GM18507 (cell line): ENCODE data around the gene GUCY2D.

ENCODE experiments used
- DNase-seq: peaks from one replicate; pipeline ENCODE4 v3.0.0; 2011; ENCODE audit warnings: low read depth; ENCODE audit not compliant: insufficient read length; ENCODE audit errors: extremely low spot score
- FAIRE-seq: peaks from 2 replicates; lab custom pipeline; 2011; peaks lifted over from hg19 to GRCh38; lab: Jason Lieb, UNC

GUCY2D gene

GRCh38 chr17:7989781-7990655, 12.4 kb upstream of the GUCY2D start:
- FAIRE-seq: peak; percentile 95
- DNase-seq: peak; percentile 75

DNA sequence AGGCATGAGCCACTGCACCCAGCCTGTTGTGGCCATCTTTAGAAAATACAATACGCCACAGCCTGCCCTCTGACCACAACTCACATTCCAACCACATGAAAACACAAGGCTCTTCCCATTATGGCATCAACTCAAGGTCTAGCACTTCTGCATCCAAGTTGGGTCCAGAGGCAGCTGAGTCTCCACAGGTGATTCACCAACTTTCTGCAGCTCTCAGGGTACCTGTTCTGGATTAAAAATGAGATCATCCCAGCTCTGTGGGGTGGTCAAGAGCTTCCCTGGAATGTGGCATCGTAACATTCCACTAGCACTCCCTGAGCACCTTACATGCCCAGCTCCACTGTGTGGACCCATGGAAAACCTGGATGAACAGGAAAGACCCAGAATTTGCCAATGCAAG, 9.9 kb upstream of the GUCY2D start:
- no peak for FAIRE-seq
- DNase-seq: no peak

DNA sequence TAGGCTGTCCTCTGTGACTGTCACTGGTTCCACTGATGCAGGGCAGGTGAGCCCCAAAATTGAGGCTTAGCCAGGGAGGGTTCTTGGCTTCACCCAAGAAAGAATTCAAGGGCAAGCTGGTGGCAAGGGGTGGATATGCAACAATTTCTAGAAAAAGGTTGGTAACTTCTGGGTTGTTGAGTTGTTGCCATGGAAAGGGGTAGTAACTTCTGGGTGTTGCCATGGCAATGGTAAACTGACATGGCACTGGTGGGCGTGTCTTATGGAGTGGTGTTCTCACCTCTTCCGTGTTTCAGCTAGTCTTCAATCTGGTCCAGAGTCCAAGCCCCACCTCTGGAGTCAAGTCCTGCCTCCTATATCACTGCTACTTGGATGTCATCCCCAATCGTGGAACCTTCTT, 9.5 kb upstream of the GUCY2D start:
- FAIRE-seq: no peak
- no peak for DNase-seq

DNA sequence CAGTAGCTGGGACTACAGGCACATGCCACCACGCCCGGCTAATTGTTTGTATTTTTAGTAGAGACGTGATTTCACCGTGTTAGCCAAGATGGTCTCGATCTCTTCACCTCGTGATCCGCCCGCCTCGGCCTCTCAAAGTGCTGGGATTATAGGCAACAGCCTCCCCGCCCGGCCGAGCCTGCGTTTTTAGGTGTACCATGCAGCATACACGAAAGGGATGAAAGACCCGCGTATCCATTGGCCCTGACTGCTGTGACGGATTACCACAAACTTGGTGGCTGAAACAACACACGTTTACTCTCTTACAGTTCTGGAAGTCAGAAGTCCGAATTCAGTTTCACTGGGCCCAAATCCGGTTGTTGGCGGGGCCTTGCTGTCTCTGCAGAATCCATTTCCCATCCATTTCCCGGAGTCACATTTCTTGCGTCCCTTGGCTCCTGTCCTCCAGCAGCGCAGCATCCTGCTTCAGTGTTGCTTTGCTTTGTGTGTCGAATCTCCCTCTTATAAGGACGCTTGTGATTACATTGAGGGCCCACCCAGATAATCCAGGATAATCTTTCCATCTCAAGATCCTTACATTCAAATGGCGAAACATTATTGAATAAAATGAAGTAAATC, 8.3 kb upstream of the GUCY2D start:
- no peak for DNase-seq

GRCh38 chr17:7995724-7996123, 6.7 kb upstream of the GUCY2D start:
- FAIRE-seq (no peak), DNase-seq (no peak)

More for the DNA sequence above, 8.3 kb upstream of the GUCY2D start:
- FAIRE-seq: no peak

GRCh38 chr17:7997186-7997585, 5.2 kb upstream of the GUCY2D start:
- FAIRE-seq (no peak), DNase-seq (no peak)

DNA sequence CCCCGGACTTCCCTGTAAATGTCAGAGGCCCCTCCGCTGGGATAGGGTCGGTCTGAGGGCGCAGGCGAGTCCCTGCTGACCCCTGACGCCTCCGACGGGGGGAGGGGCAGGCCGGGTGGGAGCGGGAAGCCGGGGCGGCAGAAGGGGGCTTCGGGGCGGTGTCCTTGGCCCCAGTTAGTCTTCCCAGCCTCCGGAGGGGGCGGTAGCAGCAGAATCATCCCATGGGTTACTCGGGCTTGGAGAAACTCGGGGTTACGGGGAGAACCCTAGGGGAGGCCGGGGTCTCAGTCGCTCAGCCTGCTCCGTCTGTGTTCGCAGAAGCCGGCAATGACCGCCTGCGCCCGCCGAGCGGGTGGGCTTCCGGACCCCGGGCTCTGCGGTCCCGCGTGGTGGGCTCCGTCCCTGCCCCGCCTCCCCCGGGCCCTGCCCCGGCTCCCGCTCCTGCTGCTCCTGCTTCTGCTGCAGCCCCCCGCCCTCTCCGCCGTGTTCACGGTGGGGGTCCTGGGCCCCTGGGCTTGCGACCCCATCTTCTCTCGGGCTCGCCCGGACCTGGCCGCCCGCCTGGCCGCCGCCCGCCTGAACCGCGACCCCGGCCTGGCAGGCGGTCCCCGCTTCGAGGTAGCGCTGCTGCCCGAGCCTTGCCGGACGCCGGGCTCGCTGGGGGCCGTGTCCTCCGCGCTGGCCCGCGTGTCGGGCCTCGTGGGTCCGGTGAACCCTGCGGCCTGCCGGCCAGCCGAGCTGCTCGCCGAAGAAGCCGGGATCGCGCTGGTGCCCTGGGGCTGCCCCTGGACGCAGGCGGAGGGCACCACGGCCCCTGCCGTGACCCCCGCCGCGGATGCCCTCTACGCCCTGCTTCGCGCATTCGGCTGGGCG, 542 bp downstream of the GUCY2D start:
- FAIRE-seq: no peak
- DNase-seq: no peak

GRCh38 chr17:8003594-8004181, 1.3 kb downstream of the GUCY2D start:
- FAIRE-seq: no peak
- no peak for DNase-seq

- FAIRE-seq: no peak
- no peak for DNase-seq
Measured at GRCh38 chr17:8004899-8005298, 2.5 kb downstream of the GUCY2D start.

DNA sequence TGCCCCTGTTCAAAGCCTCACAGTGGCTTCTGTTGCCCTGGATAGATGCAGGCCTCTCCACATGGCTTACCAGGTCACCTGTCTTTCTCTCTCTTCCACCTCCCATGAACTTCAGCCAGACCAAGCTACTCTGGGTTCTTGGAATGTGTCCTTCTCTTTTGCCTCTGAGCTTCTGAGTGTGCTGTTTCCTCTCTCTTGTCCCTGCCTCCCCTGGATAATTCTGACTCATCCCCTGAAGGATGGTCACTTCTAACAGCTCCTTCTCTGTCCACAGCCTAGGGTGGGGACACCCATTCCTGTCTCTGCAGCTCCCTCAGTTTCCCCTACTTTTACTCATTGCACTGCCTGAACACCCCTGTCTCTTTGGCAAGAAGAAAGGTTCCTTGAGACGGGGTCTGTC, 2.9 kb downstream of the GUCY2D start:
- no peak for FAIRE-seq
- DNase-seq: no peak

GRCh38 chr17:8005967-8006730, 3.7 kb downstream of the GUCY2D start:
- FAIRE-seq: no peak

GRCh38 chr17:8006836-8007680, 4.6 kb downstream of the GUCY2D start:
- FAIRE-seq: no peak
- DNase-seq: no peak

More at GRCh38 chr17:8005967-8006730, 3.7 kb downstream of the GUCY2D start:
- DNase-seq: no peak

- DNase-seq: no peak
Measured at GRCh38 chr17:8007836-8008235, 5.4 kb downstream of the GUCY2D start.

GRCh38 chr17:8012045-8012580, 9.7 kb downstream of the GUCY2D start:
- DNase-seq (no peak), FAIRE-seq (no peak)

More at GRCh38 chr17:8007836-8008235, 5.4 kb downstream of the GUCY2D start:
- FAIRE-seq: no peak

- FAIRE-seq (no peak), DNase-seq (no peak)
Measured at GRCh38 chr17:8012996-8013640, 10.7 kb downstream of the GUCY2D start.

DNA sequence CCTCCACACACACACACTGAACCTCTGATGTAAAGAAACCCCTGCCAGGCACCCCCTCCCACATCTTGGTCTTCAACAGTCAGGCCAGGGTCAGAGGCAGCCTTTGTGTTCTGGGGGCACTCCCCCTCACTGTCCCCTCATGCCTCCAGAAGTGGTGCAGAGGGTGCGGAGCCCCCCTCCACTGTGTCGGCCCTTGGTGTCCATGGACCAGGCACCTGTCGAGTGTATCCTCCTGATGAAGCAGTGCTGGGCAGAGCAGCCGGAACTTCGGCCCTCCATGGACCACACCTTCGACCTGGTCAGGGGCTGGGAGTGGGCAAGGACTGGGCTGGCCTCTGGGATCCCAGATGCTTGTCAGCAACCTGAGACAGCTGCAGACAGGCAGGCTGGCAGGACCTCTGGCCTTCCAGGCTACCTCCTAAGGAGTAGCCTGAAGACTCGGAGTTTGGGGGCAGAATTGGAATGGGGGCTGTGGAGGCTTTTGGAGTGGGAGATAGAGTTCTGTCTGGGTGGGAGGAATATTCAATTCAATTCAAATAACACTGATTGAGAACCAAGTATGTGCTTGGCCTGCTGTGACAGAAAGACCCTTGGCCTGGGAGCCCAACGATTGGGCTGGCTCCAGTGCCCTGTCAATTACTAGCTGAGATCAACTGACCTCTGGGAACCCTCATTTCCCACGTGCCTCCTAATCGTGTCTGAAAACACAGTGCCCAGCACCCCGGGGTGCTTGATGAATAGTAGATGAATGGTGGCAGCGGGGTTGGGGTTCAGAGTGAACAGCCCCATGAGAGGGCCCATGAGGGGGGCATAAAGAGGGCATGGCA, 11.5 kb downstream of the GUCY2D start:
- DNase-seq (no peak), FAIRE-seq (no peak)

DNA sequence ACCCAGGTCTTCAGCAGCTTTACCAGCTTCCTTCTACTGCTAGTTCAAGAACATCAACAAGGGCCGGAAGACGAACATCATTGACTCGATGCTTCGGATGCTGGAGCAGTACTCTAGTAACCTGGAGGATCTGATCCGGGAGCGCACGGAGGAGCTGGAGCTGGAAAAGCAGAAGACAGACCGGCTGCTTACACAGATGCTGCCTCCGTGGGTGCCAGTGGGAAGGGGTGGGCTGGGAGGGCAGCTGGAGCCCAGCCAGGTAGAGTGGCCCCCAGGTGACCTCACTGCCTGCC, 12.1 kb downstream of the GUCY2D start:
- FAIRE-seq: no peak
- DNase-seq: no peak
